HepG2 (cell line): ENCODE data around the gene ZPR1. TPM values are rescaled to one million over a fixed set of nuclear protein-coding genes. Genes with fewer than 3 reads are reported as not detected.

Source experiments
- ATAC-seq: fragments of 200-7000 bp; cut with Tn5 transposase; 3 replicates; pipeline ENCODE4 v1.9.1; 2020; ENCODE audit warnings: mild to moderate bottlenecking, moderate library complexity
- BruUV-seq: library from RNA; stranded (reverse); fragments of 400-500 nt; replicated peaks from 2 replicates; lab custom pipeline; 2021; lab: Mats Ljungman, UMichigan
- CTCF ChIA-PET: fragments of 300-600 bp; formaldehyde crosslinking; extraction: SDS; loops from one replicate; lab custom pipeline; 2021; ENCODE audit warnings: low total read pairs, inconsistent platforms, low intra/inter-chr PET ratio; lab: Yijun Ruan, JAX
- POLR2A ChIA-PET: fragments of 350-600 bp; sonication (Branson Sonifier 250); formaldehyde crosslinking; loops from one replicate; lab custom pipeline; 2020; ENCODE audit warnings: antibody characterized with exemption, inconsistent platforms; lab: Yijun Ruan, JAX
- DNase-seq: peaks from one replicate; pipeline ENCODE4 v3.0.0-alpha.2; 2015; ENCODE audit warnings: low spot score
- FAIRE-seq: peaks from 3 replicates; lab custom pipeline; 2011; peaks lifted over from hg19 to GRCh38; lab: Jason Lieb, UNC
- H2AFZ ChIP-seq: one replicate; pipeline ENCODE4 v1.6.1; 2011; ENCODE audit warnings: low read length, inconsistent platforms
- H3K27ac ChIP-seq: fragments of 300-600 bp; 3 replicates; pipeline ENCODE4 v1.8.0; 2011; ENCODE audit warnings: mixed run types, mild to moderate bottlenecking, mixed read lengths, low read length, inconsistent platforms; ENCODE audit not compliant: insufficient read depth; ENCODE audit errors: extremely low read length
- H3K27me3 ChIP-seq, 2 experiments: fragments of 200-600 bp in 1 of 2; 2 replicates in 1 of 2; 3 replicates in 1 of 2; pipeline versions ENCODE4 v1.6.0 to v1.8.0; 2011; ENCODE audit warnings: low read length in 2 of 2, mild to moderate bottlenecking in 2 of 2, moderate library complexity in 2 of 2, inconsistent platforms in 1 of 2; ENCODE audit not compliant: insufficient read depth in 2 of 2, control insufficient read depth in 1 of 2
- H3K36me3 ChIP-seq, 2 experiments: fragments of 200-600 bp in 1 of 2; replicated peaks in 1 of 2; 2 replicates in 1 of 2; 3 replicates in 1 of 2; pipeline versions ENCODE4 v1.5.1 to v1.8.0; 2011; ENCODE audit warnings: low read length in 2 of 2, inconsistent platforms in 1 of 2; ENCODE audit not compliant: insufficient read depth in 2 of 2, control insufficient read depth in 1 of 2
- H3K4me1 ChIP-seq: 2 replicates; pipeline ENCODE4 v1.5.1; 2012; ENCODE audit warnings: low read length, inconsistent platforms; ENCODE audit not compliant: insufficient read depth
- H3K4me2 ChIP-seq: 2 replicates; pipeline ENCODE4 v1.6.0; 2011; ENCODE audit warnings: low read depth, low read length, inconsistent platforms
- H3K4me3 ChIP-seq, 3 experiments: fragments of 200-600 bp in 1 of 3; sonication (generic), shearing (Covaris generic) in 1 of 3; replicated peaks in 1 of 3; 2 replicates each; pipeline ENCODE4 v1.5.1; 2011 to 2016; ENCODE audit warnings: low read length in 3 of 3, inconsistent platforms in 2 of 3, low read depth in 2 of 3, mild to moderate bottlenecking in 2 of 3, control low read depth in 1 of 3, mixed read lengths in 1 of 3; ENCODE audit not compliant: insufficient read depth in 1 of 3
- H3K79me2 ChIP-seq: one replicate; pipeline ENCODE4 v1.6.1; 2011; ENCODE audit warnings: low read length, inconsistent platforms; ENCODE audit not compliant: insufficient read depth
- H3K9ac ChIP-seq: 2 replicates; pipeline ENCODE4 v1.6.0; 2011; ENCODE audit warnings: mild to moderate bottlenecking, low read depth, low read length, inconsistent platforms; ENCODE audit not compliant: insufficient read depth
- H3K9me3 ChIP-seq: 2 replicates; pipeline ENCODE4 v1.5.1; 2012; ENCODE audit warnings: mild to moderate bottlenecking, low read length
- H4K20me1 ChIP-seq: 2 replicates; pipeline ENCODE4 v1.6.0; 2011; ENCODE audit warnings: inconsistent platforms, mild to moderate bottlenecking, low read length, moderate library complexity; ENCODE audit not compliant: insufficient read depth
- DMAP1 ChIP-seq: IDR thresholded peaks from 2 replicates; pipeline ENCODE4 v1.6.1; 2016
- FOXO1 ChIP-seq: sonication (generic); formaldehyde crosslinking; IDR thresholded peaks from 2 replicates; pipeline ENCODE4 v1.4.0; 2020; ENCODE audit warnings: missing genetic modification reagents
- HHEX ChIP-seq: IDR thresholded peaks from 2 replicates; pipeline ENCODE4 v1.6.1; 2016; ENCODE audit warnings: control low read depth
- MEF2D ChIP-seq: sonication (generic); formaldehyde crosslinking; IDR thresholded peaks from 2 replicates; pipeline ENCODE4 v1.5.1; 2020; ENCODE audit warnings: mild to moderate bottlenecking, missing genetic modification reagents
- PHB2 ChIP-seq: fragments of 450-650 bp; IDR thresholded peaks from 2 replicates; pipeline ENCODE4 v1.6.1; 2018; ENCODE audit not compliant: partially characterized antibody
- SRF ChIP-seq: IDR thresholded peaks from 2 replicates; pipeline ENCODE4 v1.6.1; 2011; ENCODE audit warnings: mild to moderate bottlenecking, low read depth, low read length, moderate library complexity
- ZKSCAN5 ChIP-seq: sonication (generic); formaldehyde crosslinking; IDR thresholded peaks from 2 replicates; pipeline ENCODE4 v1.5.1; 2020; ENCODE audit warnings: mild to moderate bottlenecking, missing genetic modification reagents
- ZNF160 ChIP-seq: sonication (generic); formaldehyde crosslinking; IDR thresholded peaks from 2 replicates; pipeline ENCODE4 v1.8.0; 2022; ENCODE audit warnings: mild to moderate bottlenecking, inconsistent platforms, missing genetic modification reagents
- ZNF205 ChIP-seq: IDR thresholded peaks from 2 replicates; pipeline ENCODE4 v1.6.1; 2018; ENCODE audit warnings: missing biosample characterization, missing genetic modification reagents
- ZNF263 ChIP-seq: sonication (generic); formaldehyde crosslinking; IDR thresholded peaks from 2 replicates; pipeline ENCODE4 v1.4.0; 2020; ENCODE audit warnings: missing genetic modification reagents
- ZNF430 ChIP-seq: sonication (generic); formaldehyde crosslinking; IDR thresholded peaks from 2 replicates; pipeline ENCODE4 v1.9.0; 2021; ENCODE audit warnings: mild to moderate bottlenecking, missing genetic modification reagents
- WGBS: methylation state at CpG from one replicate; pipeline ENCODE4 v1.1.6; 2017; ENCODE audit warnings: low lambda C conversion rate; 5-methylcytosine and 5-hydroxymethylcytosine counted together
- in situ Hi-C: cut with HindIII; loops from 2 replicates; pipeline ENCODE4 v1.10.0; 2017; ENCODE audit warnings: low pct_unique_long_range_greater_than_20kb; ENCODE audit not compliant: extremely low pct_ligation_motif_present
- intact Hi-C: fragments of 100-400 bp; cut with micrococcal nuclease; formaldehyde crosslinking; loops from one replicate; pipeline ENCODE4 v1.10.0; 2022; ENCODE audit not compliant: unreplicated experiment
- polyA plus RNA-seq, 8 experiments: library from polyadenylated mRNA; depleted of rRNA in 3 of 8; stranded (reverse) in 7 of 8; unstranded in 1 of 8; fragments of >200 nt; fragmentation: Illumina TruSeq in 4 of 8; extraction: Trizol in 4 of 8; gene quantifications; 2 replicates each; pipeline versions ENCODE4 v1.2.1 to v1.2.3, GENCODE V29; 2011 to 2016; ENCODE audit warnings: low read depth in 4 of 8, missing spikeins in 1 of 8, mixed read lengths in 1 of 8; ENCODE audit not compliant: insufficient read depth in 1 of 8
- total RNA-seq, 5 experiments: library from RNA; depleted of rRNA; stranded (reverse); fragments of >200 nt; fragmentation: Illumina TruSeq; extraction: Trizol; gene quantifications; 2 replicates each; pipeline ENCODE4 v1.2.3, GENCODE V29; 2016; ENCODE audit warnings: low read depth in 1 of 5
- TF ChIP-seq, protein P1 (sequence below): sonication (generic); formaldehyde crosslinking; IDR thresholded peaks from 2 replicates; pipeline ENCODE4 v1.5.0; 2020; ENCODE audit warnings: missing genetic modification reagents, mild to moderate bottlenecking, borderline replicate concordance
- TF ChIP-seq, protein P2 (sequence below): IDR thresholded peaks from 2 replicates; pipeline ENCODE4 v1.6.1; 2012; ENCODE audit warnings: low read length, improper control_type of control experiment
- TF ChIP-seq, protein P3 (sequence below): sonication (generic); formaldehyde crosslinking; IDR thresholded peaks from 2 replicates; pipeline ENCODE4 v1.4.0; 2020; ENCODE audit warnings: missing genetic modification reagents
- TF ChIP-seq, protein P4 (sequence below): sonication (generic); formaldehyde crosslinking; IDR thresholded peaks from 2 replicates; pipeline ENCODE4 v1.8.0; 2022; ENCODE audit warnings: mild to moderate bottlenecking, missing genetic modification reagents, borderline replicate concordance
- TF ChIP-seq, protein P5 (sequence below), 2 experiments: fragments of 450-650 bp in 1 of 2; sonication (generic) in 1 of 2; formaldehyde crosslinking; IDR thresholded peaks; 2 replicates each; pipeline versions ENCODE4 v1.5.0 to v1.8.0; 2020 to 2022; ENCODE audit warnings: mild to moderate bottlenecking in 1 of 2, missing genetic modification reagents in 1 of 2

ZPR1 gene
- total and polyA plus RNA-seq, 2 of the 13 experiments (the other 11 are each of a cell fraction or from before 2014, with no cell fraction given), result 40.0 to 79.3 TPM

DNA sequence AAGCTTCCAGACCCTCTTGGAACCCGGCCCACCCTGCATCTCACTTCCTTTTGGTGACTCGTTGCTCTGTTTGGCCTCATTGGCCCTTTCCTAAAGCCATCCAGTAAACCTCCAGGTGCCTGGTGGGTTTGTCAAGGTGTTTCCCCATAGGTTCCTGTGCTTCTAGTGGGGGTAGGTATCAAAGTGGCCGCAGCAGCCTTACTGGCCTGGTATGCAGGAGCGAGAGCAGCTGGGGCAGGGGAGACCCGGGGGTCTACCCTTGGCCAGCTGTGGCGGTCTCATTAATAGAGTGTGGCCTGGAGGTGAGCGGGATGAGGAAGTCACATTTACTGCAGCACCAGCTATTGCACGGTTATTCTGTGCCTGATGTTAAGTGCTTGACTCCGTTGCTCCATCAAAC is 31.2 kb upstream of the ZPR1 start:
- Histone ChIP-seq H3K27me3 (no peaks in the 10 kb centered on the region), H2AFZ (no peak overlapping the region), H3K36me3 (no peaks in the 10 kb centered on the region), H3K4me3 (no peak overlapping the region), H3K4me1 (peaks cover 65% of the 10 kb centered on the region), H3K4me2 (no peak overlapping the region), H3K9ac (no peak overlapping the region), H3K79me2 (no peaks in the 10 kb centered on the region), H3K9me3 (no peaks in the 10 kb centered on the region), H3K27ac (no peak overlapping the region), H4K20me1 (no peaks in the 10 kb centered on the region)
- intact Hi-C loops (no loop called here), in situ Hi-C loops (no loop called here)
- BruUV-seq, result no TSS peak
- 96% methylated on average over 9 of the region's 9 CpGs for WGBS
- ChIA-PET CTCF (no interaction called here), POLR2A (interaction anchor here (0.9 to 3.5 kb wide), 2 partner anchors 10 to 11 kb away, joined by 3 to 21 read pairs; partner anchors contain the start of gene APOC3)
- DNase-seq (no peak), FAIRE-seq (no peak), ATAC-seq (no peak)
- no peak for TF ChIP-seq DMAP1
- TF ChIP-seq SRF, result no peak
- TF ChIP-seq, protein P1, sequence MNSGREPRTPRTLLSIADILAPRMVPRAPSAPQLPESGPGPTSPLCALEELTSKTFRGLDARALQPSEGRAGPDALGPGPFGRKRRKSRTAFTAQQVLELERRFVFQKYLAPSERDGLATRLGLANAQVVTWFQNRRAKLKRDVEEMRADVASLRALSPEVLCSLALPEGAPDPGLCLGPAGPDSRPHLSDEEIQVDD (CRISPR knock-in tag), result no peak
- no peak for TF ChIP-seq PHB2
- TF ChIP-seq, protein P2, sequence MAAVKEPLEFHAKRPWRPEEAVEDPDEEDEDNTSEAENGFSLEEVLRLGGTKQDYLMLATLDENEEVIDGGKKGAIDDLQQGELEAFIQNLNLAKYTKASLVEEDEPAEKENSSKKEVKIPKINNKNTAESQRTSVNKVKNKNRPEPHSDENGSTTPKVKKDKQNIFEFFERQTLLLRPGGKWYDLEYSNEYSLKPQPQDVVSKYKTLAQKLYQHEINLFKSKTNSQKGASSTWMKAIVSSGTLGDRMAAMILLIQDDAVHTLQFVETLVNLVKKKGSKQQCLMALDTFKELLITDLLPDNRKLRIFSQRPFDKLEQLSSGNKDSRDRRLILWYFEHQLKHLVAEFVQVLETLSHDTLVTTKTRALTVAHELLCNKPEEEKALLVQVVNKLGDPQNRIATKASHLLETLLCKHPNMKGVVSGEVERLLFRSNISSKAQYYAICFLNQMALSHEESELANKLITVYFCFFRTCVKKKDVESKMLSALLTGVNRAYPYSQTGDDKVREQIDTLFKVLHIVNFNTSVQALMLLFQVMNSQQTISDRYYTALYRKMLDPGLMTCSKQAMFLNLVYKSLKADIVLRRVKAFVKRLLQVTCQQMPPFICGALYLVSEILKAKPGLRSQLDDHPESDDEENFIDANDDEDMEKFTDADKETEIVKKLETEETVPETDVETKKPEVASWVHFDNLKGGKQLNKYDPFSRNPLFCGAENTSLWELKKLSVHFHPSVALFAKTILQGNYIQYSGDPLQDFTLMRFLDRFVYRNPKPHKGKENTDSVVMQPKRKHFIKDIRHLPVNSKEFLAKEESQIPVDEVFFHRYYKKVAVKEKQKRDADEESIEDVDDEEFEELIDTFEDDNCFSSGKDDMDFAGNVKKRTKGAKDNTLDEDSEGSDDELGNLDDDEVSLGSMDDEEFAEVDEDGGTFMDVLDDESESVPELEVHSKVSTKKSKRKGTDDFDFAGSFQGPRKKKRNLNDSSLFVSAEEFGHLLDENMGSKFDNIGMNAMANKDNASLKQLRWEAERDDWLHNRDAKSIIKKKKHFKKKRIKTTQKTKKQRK, result no peak
- TF ChIP-seq, protein P3, sequence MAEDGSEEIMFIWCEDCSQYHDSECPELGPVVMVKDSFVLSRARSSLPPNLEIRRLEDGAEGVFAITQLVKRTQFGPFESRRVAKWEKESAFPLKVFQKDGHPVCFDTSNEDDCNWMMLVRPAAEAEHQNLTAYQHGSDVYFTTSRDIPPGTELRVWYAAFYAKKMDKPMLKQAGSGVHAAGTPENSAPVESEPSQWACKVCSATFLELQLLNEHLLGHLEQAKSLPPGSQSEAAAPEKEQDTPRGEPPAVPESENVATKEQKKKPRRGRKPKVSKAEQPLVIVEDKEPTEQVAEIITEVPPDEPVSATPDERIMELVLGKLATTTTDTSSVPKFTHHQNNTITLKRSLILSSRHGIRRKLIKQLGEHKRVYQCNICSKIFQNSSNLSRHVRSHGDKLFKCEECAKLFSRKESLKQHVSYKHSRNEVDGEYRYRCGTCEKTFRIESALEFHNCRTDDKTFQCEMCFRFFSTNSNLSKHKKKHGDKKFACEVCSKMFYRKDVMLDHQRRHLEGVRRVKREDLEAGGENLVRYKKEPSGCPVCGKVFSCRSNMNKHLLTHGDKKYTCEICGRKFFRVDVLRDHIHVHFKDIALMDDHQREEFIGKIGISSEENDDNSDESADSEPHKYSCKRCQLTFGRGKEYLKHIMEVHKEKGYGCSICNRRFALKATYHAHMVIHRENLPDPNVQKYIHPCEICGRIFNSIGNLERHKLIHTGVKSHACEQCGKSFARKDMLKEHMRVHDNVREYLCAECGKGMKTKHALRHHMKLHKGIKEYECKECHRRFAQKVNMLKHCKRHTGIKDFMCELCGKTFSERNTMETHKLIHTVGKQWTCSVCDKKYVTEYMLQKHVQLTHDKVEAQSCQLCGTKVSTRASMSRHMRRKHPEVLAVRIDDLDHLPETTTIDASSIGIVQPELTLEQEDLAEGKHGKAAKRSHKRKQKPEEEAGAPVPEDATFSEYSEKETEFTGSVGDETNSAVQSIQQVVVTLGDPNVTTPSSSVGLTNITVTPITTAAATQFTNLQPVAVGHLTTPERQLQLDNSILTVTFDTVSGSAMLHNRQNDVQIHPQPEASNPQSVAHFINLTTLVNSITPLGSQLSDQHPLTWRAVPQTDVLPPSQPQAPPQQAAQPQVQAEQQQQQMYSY, result no peak
- TF ChIP-seq ZKSCAN5 (CRISPR knock-in tag), result no peak
- TF ChIP-seq, protein P4, sequence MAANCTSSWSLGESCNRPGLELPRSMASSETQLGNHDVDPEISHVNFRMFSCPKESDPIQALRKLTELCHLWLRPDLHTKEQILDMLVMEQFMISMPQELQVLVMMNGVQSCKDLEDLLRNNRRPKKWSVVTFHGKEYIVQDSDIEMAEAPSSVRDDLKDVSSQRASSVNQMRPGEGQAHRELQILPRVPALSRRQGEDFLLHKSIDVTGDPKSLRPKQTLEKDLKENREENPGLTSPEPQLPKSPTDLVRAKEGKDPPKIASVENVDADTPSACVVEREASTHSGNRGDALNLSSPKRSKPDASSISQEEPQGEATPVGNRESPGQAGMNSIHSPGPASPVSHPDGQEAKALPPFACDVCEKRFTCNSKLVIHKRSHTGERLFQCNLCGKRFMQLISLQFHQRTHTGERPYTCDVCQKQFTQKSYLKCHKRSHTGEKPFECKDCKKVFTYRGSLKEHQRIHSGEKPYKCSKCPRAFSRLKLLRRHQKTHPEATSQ (CRISPR knock-in tag), result no peak
- no peak for TF ChIP-seq ZNF160 (CRISPR knock-in tag)
- no peak for TF ChIP-seq HHEX
- no peak for TF ChIP-seq ZNF430 (CRISPR knock-in tag)
- no peak for TF ChIP-seq ZNF205 (CRISPR knock-in tag)
- no peak for TF ChIP-seq FOXO1 (CRISPR knock-in tag)
- no peak for TF ChIP-seq MEF2D (CRISPR knock-in tag)
- no peak for TF ChIP-seq ZNF263 (CRISPR knock-in tag)
- TF ChIP-seq, protein P5, sequence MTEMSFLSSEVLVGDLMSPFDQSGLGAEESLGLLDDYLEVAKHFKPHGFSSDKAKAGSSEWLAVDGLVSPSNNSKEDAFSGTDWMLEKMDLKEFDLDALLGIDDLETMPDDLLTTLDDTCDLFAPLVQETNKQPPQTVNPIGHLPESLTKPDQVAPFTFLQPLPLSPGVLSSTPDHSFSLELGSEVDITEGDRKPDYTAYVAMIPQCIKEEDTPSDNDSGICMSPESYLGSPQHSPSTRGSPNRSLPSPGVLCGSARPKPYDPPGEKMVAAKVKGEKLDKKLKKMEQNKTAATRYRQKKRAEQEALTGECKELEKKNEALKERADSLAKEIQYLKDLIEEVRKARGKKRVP (CRISPR knock-in tag; IDR thresholded peaks at IDR 0.05), result no peak
